Vagina (tissue), 2 donors: ENCODE results near the gene MAN1A1. TPM values are rescaled to one million over a fixed set of nuclear protein-coding genes. Genes with fewer than 3 reads are reported as not detected.

ENCODE experiments used
- DNase-seq, 2 donors: peaks; one replicate each; pipeline ENCODE4 v3.0.0-alpha.2; 2017; ENCODE audit errors: extremely low spot score in 2 of 2
- H3K27ac ChIP-seq: fragments of 200-600 bp; sonication (generic); one replicate; pipeline ENCODE4 v1.5.1; 2019
- H3K27me3 ChIP-seq: fragments of 200-600 bp; sonication (generic); one replicate; pipeline ENCODE4 v1.5.1; 2019
- H3K36me3 ChIP-seq, 2 donors: fragments of 200-600 bp; sonication (generic); one replicate each; pipeline ENCODE4 v1.5.1; 2017 to 2019
- H3K4me1 ChIP-seq: fragments of 200-600 bp; sonication (generic); one replicate; pipeline ENCODE4 v1.5.1; 2019
- H3K4me3 ChIP-seq, 2 donors: fragments of 200-600 bp; sonication (generic); 1 replicate in 1 of 2; 2 replicates in 1 of 2; pipeline ENCODE4 v1.5.1; 2016 to 2019
- H3K9me3 ChIP-seq: fragments of 200-600 bp; sonication (generic); one replicate; pipeline ENCODE4 v1.5.1; 2019
- CTCF ChIP-seq, 3 experiments: fragments of 450-650 bp in 2 of 3; fragments of 200-600 bp in 1 of 3; sonication (generic) in 1 of 3; IDR thresholded peaks; one replicate each; pipeline ENCODE4 v1.5.1; 2017 to 2019; ENCODE audit warnings: antibody characterized with exemption in 3 of 3, mild to moderate bottlenecking in 2 of 3, moderate library complexity in 2 of 3
- POLR2A ChIP-seq, 2 donors: fragments of 450-650 bp; IDR thresholded peaks; one replicate each; pipeline ENCODE4 v1.6.1; 2017; ENCODE audit warnings: antibody characterized with exemption in 2 of 2, mild to moderate bottlenecking in 2 of 2, moderate library complexity in 2 of 2
- POLR2AphosphoS5 ChIP-seq, 2 donors: sonication (generic); formaldehyde crosslinking; IDR thresholded peaks; one replicate each; pipeline ENCODE4 v1.9.0; 2017; ENCODE audit warnings: antibody characterized with exemption in 2 of 2, mild to moderate bottlenecking in 2 of 2, low read depth in 1 of 2; ENCODE audit not compliant: insufficient read depth in 1 of 2
- intact Hi-C: fragments of 100-400 bp; cut with DNase I; formaldehyde crosslinking; loops from one replicate; pipeline ENCODE4 v1.15.1; 2023
- total RNA-seq: library from RNA; depleted of rRNA; stranded (reverse); fragments of >200 nt; gene quantifications from one replicate; pipeline ENCODE4 v1.2.3, GENCODE V29; 2016

Gene MAN1A1
- total RNA-seq, 1 donor from 2014 or later = 71.2 TPM

GRCh38 chr6:119333063-119333609 is 16.4 kb downstream of the MAN1A1 start:
- H3K27ac ChIP-seq = no peak overlapping the region
- no peaks in the 10 kb centered on the region for H3K36me3 ChIP-seq
- TF ChIP-seq POLR2AphosphoS5 (IDR thresholded peaks at IDR 0.05; ENCODE audit: insufficient read depth in 1 of 2, low read depth in 1 of 2) (no peak), CTCF (IDR thresholded peaks at IDR 0.05) (no peak)
- DNase-seq = no peak
- no peak overlapping the region for H3K4me3 ChIP-seq
- intact Hi-C loops = no loop called here
- H3K4me1 ChIP-seq = peaks cover 50% of the 10 kb centered on the region
- no peaks in the 10 kb centered on the region for H3K27me3 ChIP-seq
- no peaks in the 10 kb centered on the region for H3K9me3 ChIP-seq

GRCh38 chr6:119331663-119332286 is 17.8 kb downstream of the MAN1A1 start:
- TF ChIP-seq POLR2AphosphoS5 (IDR thresholded peaks at IDR 0.05; ENCODE audit: insufficient read depth in 1 of 2, low read depth in 1 of 2) = no peak
- TF ChIP-seq POLR2A (IDR thresholded peaks at IDR 0.05) = no peak
- no peak for TF ChIP-seq CTCF (IDR thresholded peaks at IDR 0.05)
- intact Hi-C loops = no loop called here
- Histone ChIP-seq H3K4me3 (no peak overlapping the region), H3K27me3 (no peaks in the 10 kb centered on the region), H3K4me1 (peaks cover 45% of the 10 kb centered on the region), H3K9me3 (no peaks in the 10 kb centered on the region), H3K27ac (no peak overlapping the region), H3K36me3 (peaks cover 0 to 3% of the 10 kb centered on the region in 2 donors)
- DNase-seq = no peak

- intact Hi-C loops = no loop called here
- no peak for DNase-seq
- no peak overlapping the region for H3K4me3 ChIP-seq
- peaks cover 36% of the 10 kb centered on the region for H3K4me1 ChIP-seq
- no peak for TF ChIP-seq POLR2AphosphoS5 (IDR thresholded peaks at IDR 0.05; ENCODE audit: insufficient read depth in 1 of 2, low read depth in 1 of 2)
- no peak for TF ChIP-seq POLR2A (IDR thresholded peaks at IDR 0.05)
- no peak for TF ChIP-seq CTCF (IDR thresholded peaks at IDR 0.05)
- H3K27ac ChIP-seq = no peak overlapping the region
- peaks cover 0 to 5% of the 10 kb centered on the region in 2 donors for H3K36me3 ChIP-seq
- no peaks in the 10 kb centered on the region for H3K27me3 ChIP-seq
- no peaks in the 10 kb centered on the region for H3K9me3 ChIP-seq
These were observed 18.9 kb downstream of the MAN1A1 start for GRCh38 chr6:119330520-119331113.

GRCh38 chr6:119329794-119330180 is 19.8 kb downstream of the MAN1A1 start:
- TF ChIP-seq CTCF (IDR thresholded peaks at IDR 0.05) (no peak), POLR2AphosphoS5 (IDR thresholded peaks at IDR 0.05; ENCODE audit: insufficient read depth in 1 of 2, low read depth in 1 of 2) (no peak), POLR2A (IDR thresholded peaks at IDR 0.05) (no peak)
- DNase-seq = no peak
- H3K4me3 ChIP-seq = no peak overlapping the region
- H3K27me3 ChIP-seq = no peaks in the 10 kb centered on the region
- H3K27ac ChIP-seq = no peak overlapping the region
- H3K9me3 ChIP-seq = no peaks in the 10 kb centered on the region
- H3K4me1 ChIP-seq = peaks cover 29% of the 10 kb centered on the region
- H3K36me3 ChIP-seq = peaks cover 0 to 5% of the 10 kb centered on the region in 2 donors
- intact Hi-C loops = no loop called here
